ENCODE data around the gene ZNF254.

GRCh38 chr19:24060687-24061356 is 26.2 kb upstream of the ZNF254 start:
- TF ChIP-seq CTCF (IDR thresholded peaks at IDR 0.05) (no peak), POLR2A (IDR thresholded peaks at IDR 0.05) (no peak)
